ENCODE data around the gene NAT10. TPM values are rescaled to one million over a fixed set of nuclear protein-coding genes. Genes with fewer than 3 reads are reported as not detected.
A peak's percentile ranks its signal among the peaks of the same experiment; 100 is the strongest.
"Not testable (repeated sequence)": the region's sequence is repeated elsewhere in the genome, so short reads cannot be mapped to it uniquely, and the experiment has no call there.

The NAT10 gene
- total RNA-seq, 1 donor: 20.6 TPM

GRCh38 chr11:34080609-34081008, 24.8 kb upstream of the NAT10 start:
- TF ChIP-seq CTCF (IDR thresholded peaks at IDR 0.05; ENCODE audit: extremely low read depth, low read depth, low read length): no peak
- peaks cover 5% of the 10 kb centered on the region for H3K4me1 ChIP-seq (ENCODE audit: insufficient read depth, low read length)
- DNase-seq (ENCODE audit: insufficient read length, low spot score, missing footprints): no peak
- peaks cover 31% of the 10 kb centered on the region for H4K20me1 ChIP-seq (ENCODE audit: insufficient read depth, low read length)
- H3K4me3 ChIP-seq (ENCODE audit: insufficient read depth, low read length): no peak overlapping the region
- H3K9me3 ChIP-seq (ENCODE audit: low read depth, low read length): no peaks in the 10 kb centered on the region
- peaks cover 96% of the 10 kb centered on the region for H3K36me3 ChIP-seq (ENCODE audit: insufficient read depth, low read length)
- H3K79me2 ChIP-seq (ENCODE audit: insufficient read depth, low read length): peaks cover 84% of the 10 kb centered on the region
- no peak overlapping the region for H3K27ac ChIP-seq (ENCODE audit: low read depth, low read length)
- H3K27me3 ChIP-seq (ENCODE audit: insufficient read depth, low read length): no peaks in the 10 kb centered on the region
- H2AFZ ChIP-seq (ENCODE audit: low read length): no peak overlapping the region
- H3K4me2 ChIP-seq (ENCODE audit: insufficient read depth, low read length): no peak overlapping the region

- H3K79me2 ChIP-seq (ENCODE audit: insufficient read depth, low read length): peaks cover 63% of the 10 kb centered on the region
These were observed 20.8 kb upstream of the NAT10 start for GRCh38 chr11:34084637-34085036.

GRCh38 chr11:34086554-34087283, 18.7 kb upstream of the NAT10 start:
- H3K27me3 ChIP-seq (ENCODE audit: insufficient read depth, low read length): no peaks in the 10 kb centered on the region
- no peak overlapping the region for H3K4me3 ChIP-seq (ENCODE audit: insufficient read depth, low read length)
- H2AFZ ChIP-seq (ENCODE audit: low read length): no peak overlapping the region
- peaks cover 95% of the 10 kb centered on the region for H3K36me3 ChIP-seq (ENCODE audit: insufficient read depth, low read length)
- DNase-seq (ENCODE audit: insufficient read length, low spot score, missing footprints): peak; percentile 80
- H3K79me2 ChIP-seq (ENCODE audit: insufficient read depth, low read length): peaks cover 66% of the 10 kb centered on the region
- H3K4me1 ChIP-seq (ENCODE audit: insufficient read depth, low read length): no peaks in the 10 kb centered on the region
- no peak for TF ChIP-seq CTCF (IDR thresholded peaks at IDR 0.05; ENCODE audit: extremely low read depth, low read depth, low read length)
- no peaks in the 10 kb centered on the region for H3K9me3 ChIP-seq (ENCODE audit: low read depth, low read length)
- H4K20me1 ChIP-seq (ENCODE audit: insufficient read depth, low read length): peaks cover 13% of the 10 kb centered on the region
- H3K27ac ChIP-seq (ENCODE audit: low read depth, low read length): no peak overlapping the region
- H3K4me2 ChIP-seq (ENCODE audit: insufficient read depth, low read length): no peak overlapping the region

More at GRCh38 chr11:34084637-34085036, 20.8 kb upstream of the NAT10 start:
- TF ChIP-seq CTCF (IDR thresholded peaks at IDR 0.05; ENCODE audit: extremely low read depth, low read depth, low read length): no peak
- H3K9me3 ChIP-seq (ENCODE audit: low read depth, low read length): no peaks in the 10 kb centered on the region
- no peak overlapping the region for H3K27ac ChIP-seq (ENCODE audit: low read depth, low read length)
- no peak for DNase-seq (ENCODE audit: insufficient read length, low spot score, missing footprints)
- peaks cover 92% of the 10 kb centered on the region for H3K36me3 ChIP-seq (ENCODE audit: insufficient read depth, low read length)
- no peaks in the 10 kb centered on the region for H3K4me1 ChIP-seq (ENCODE audit: insufficient read depth, low read length)
- H2AFZ ChIP-seq (ENCODE audit: low read length): no peak overlapping the region
- H3K27me3 ChIP-seq (ENCODE audit: insufficient read depth, low read length): no peaks in the 10 kb centered on the region
- H4K20me1 ChIP-seq (ENCODE audit: insufficient read depth, low read length): peaks cover 15% of the 10 kb centered on the region
- H3K4me3 ChIP-seq (ENCODE audit: insufficient read depth, low read length): no peak overlapping the region
- no peak overlapping the region for H3K4me2 ChIP-seq (ENCODE audit: insufficient read depth, low read length)

- Histone ChIP-seq H3K4me1 (ENCODE audit: insufficient read depth, low read length) (no peaks in the 10 kb centered on the region), H3K4me3 (ENCODE audit: insufficient read depth, low read length) (no peak overlapping the region), H3K79me2 (ENCODE audit: insufficient read depth, low read length) (peaks cover 48% of the 10 kb centered on the region), H4K20me1 (ENCODE audit: insufficient read depth, low read length) (peaks cover 10% of the 10 kb centered on the region), H3K27ac (ENCODE audit: low read depth, low read length) (no peak overlapping the region), H3K27me3 (ENCODE audit: insufficient read depth, low read length) (no peaks in the 10 kb centered on the region), H3K36me3 (ENCODE audit: insufficient read depth, low read length) (peaks cover 96% of the 10 kb centered on the region), H2AFZ (ENCODE audit: low read length) (no peak overlapping the region), H3K9me3 (ENCODE audit: low read depth, low read length) (no peaks in the 10 kb centered on the region), H3K4me2 (ENCODE audit: insufficient read depth, low read length) (no peak overlapping the region)
- DNase-seq (ENCODE audit: insufficient read length, low spot score, missing footprints): no peak
- TF ChIP-seq CTCF (IDR thresholded peaks at IDR 0.05; ENCODE audit: extremely low read depth, low read depth, low read length): no peak
These were observed 13.6 kb upstream of the NAT10 start for GRCh38 chr11:34091825-34092224.

GRCh38 chr11:34094900-34095299, 10.5 kb upstream of the NAT10 start:
- H3K4me1 ChIP-seq (ENCODE audit: insufficient read depth, low read length); H3K27ac ChIP-seq (ENCODE audit: low read depth, low read length); H3K4me2 ChIP-seq (ENCODE audit: insufficient read depth, low read length); H3K9me3 ChIP-seq (ENCODE audit: low read depth, low read length); H3K4me3 ChIP-seq (ENCODE audit: insufficient read depth, low read length); H4K20me1 ChIP-seq (ENCODE audit: insufficient read depth, low read length); H2AFZ ChIP-seq (ENCODE audit: low read length); DNase-seq (ENCODE audit: insufficient read length, low spot score, missing footprints); H3K27me3 ChIP-seq (ENCODE audit: insufficient read depth, low read length): not testable (repeated sequence)
- H3K79me2 ChIP-seq (ENCODE audit: insufficient read depth, low read length): peaks cover 40% of the 10 kb centered on the region
- H3K36me3 ChIP-seq (ENCODE audit: insufficient read depth, low read length): peaks cover 100% of the 10 kb centered on the region

Data from osteoblast (primary cell).